Duodenal mucosa (tissue), 2 donors: Measurements from ENCODE around the gene CACNA1S.

Source experiments
- H3K27ac ChIP-seq: one replicate; pipeline ENCODE4 v1.7.0; 2013; ENCODE audit warnings: low read depth, low read length
- H3K27me3 ChIP-seq, 2 donors: one replicate each; pipeline ENCODE4 v1.7.0; 2013; ENCODE audit warnings: low read length in 2 of 2, control low read depth in 1 of 2; ENCODE audit not compliant: insufficient read depth in 2 of 2, control insufficient read depth in 1 of 2
- H3K36me3 ChIP-seq, 2 donors: one replicate each; pipeline ENCODE4 v1.7.0; 2013; ENCODE audit warnings: low read length in 2 of 2, control low read depth in 1 of 2; ENCODE audit not compliant: insufficient read depth in 2 of 2, control insufficient read depth in 1 of 2
- H3K4me1 ChIP-seq, 2 donors: one replicate each; pipeline ENCODE4 v1.7.0; 2013; ENCODE audit warnings: low read length in 2 of 2, control low read depth in 1 of 2; ENCODE audit not compliant: insufficient read depth in 2 of 2, control insufficient read depth in 1 of 2
- H3K4me3 ChIP-seq, 2 donors: one replicate each; pipeline ENCODE4 v1.7.0; 2013; ENCODE audit warnings: low read length in 2 of 2, low read depth in 1 of 2
- H3K9ac ChIP-seq, 2 donors: one replicate each; pipeline ENCODE4 v1.7.0; 2013; ENCODE audit warnings: low read length in 2 of 2, low read depth in 1 of 2
- H3K9me3 ChIP-seq, 2 donors: one replicate each; pipeline ENCODE4 v1.7.0; 2013; ENCODE audit warnings: low read length in 2 of 2, control low read depth in 1 of 2; ENCODE audit not compliant: control insufficient read depth in 1 of 2

CACNA1S gene

GRCh38 chr1:201094832-201095231 is 17.4 kb downstream of the CACNA1S start:
- Histone ChIP-seq H3K4me1 (no peaks in the 10 kb centered on the region), H3K27me3 (peaks cover 0 to 3% of the 10 kb centered on the region in 2 donors), H3K36me3 (no peaks in the 10 kb centered on the region), H3K27ac (no peak overlapping the region), H3K9me3 (no peaks in the 10 kb centered on the region), H3K9ac (no peak overlapping the region), H3K4me3 (no peak overlapping the region)

DNA sequence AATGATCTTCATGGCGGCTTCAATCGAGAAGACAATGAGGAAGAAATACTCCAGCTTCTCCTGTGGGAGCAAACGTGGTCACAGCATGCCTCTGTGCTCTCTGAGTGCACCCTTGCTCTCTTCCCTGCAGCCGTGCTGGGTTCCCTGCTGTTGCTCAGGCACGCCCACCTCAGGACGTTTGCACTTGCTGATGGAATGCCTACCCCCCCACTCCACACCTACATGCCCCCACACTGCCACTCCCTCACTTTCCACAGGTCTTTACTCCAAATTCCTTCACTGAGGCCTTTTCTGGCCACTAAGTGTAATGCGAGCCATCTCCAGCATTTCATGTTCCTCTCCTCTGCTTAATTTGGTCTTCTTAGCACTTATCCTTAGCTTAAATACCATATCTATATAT is 18.3 kb downstream of the CACNA1S start:
- H3K4me1 ChIP-seq, result no peaks in the 10 kb centered on the region
- no peak overlapping the region for H3K9ac ChIP-seq
- H3K27me3 ChIP-seq, result peaks cover 0 to 3% of the 10 kb centered on the region in 2 donors
- no peaks in the 10 kb centered on the region for H3K36me3 ChIP-seq
- no peak overlapping the region for H3K4me3 ChIP-seq
- no peak overlapping the region for H3K27ac ChIP-seq
- no peaks in the 10 kb centered on the region for H3K9me3 ChIP-seq

- H3K9ac ChIP-seq, result no peak overlapping the region
- H3K36me3 ChIP-seq, result no peaks in the 10 kb centered on the region
Observed at GRCh38 chr1:201093561-201093960, 18.7 kb downstream of the CACNA1S start.

DNA sequence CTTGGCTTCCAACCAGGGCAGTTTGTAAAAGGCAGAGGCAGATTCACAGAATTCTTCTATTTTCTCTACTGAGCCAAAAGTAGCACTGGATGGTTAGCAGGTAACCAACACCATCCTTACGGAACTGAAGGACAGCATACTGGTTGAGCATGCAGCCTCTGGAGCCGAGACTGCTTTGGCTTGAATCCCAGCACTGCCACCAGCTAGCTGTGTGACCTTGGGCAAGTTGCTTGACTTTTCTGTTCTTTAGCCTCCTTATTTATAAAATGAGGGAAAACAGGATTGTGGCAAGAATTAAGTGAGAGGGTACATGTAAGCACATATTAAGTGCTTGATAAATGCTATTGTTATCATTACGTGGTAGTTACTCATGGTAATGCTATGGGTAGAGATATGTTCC is 19.5 kb downstream of the CACNA1S start:
- Histone ChIP-seq H3K4me3 (no peak overlapping the region), H3K9ac (no peak overlapping the region), H3K4me1 (no peaks in the 10 kb centered on the region), H3K27me3 (peaks cover 0 to 3% of the 10 kb centered on the region in 2 donors), H3K9me3 (no peaks in the 10 kb centered on the region), H3K27ac (no peak overlapping the region), H3K36me3 (no peaks in the 10 kb centered on the region)

More at GRCh38 chr1:201093561-201093960, 18.7 kb downstream of the CACNA1S start:
- no peaks in the 10 kb centered on the region for H3K4me1 ChIP-seq
- H3K9me3 ChIP-seq, result no peaks in the 10 kb centered on the region
- H3K27ac ChIP-seq, result no peak overlapping the region
- H3K27me3 ChIP-seq, result peaks cover 0 to 3% of the 10 kb centered on the region in 2 donors
- no peak overlapping the region for H3K4me3 ChIP-seq

GRCh38 chr1:201091256-201091655 is 21.0 kb downstream of the CACNA1S start:
- Histone ChIP-seq H3K9ac (no peak overlapping the region), H3K4me1 (no peaks in the 10 kb centered on the region)

GRCh38 chr1:201090541-201090940 is 21.7 kb downstream of the CACNA1S start:
- Histone ChIP-seq H3K27me3 (no peaks in the 10 kb centered on the region), H3K9ac (no peak overlapping the region), H3K9me3 (no peaks in the 10 kb centered on the region), H3K36me3 (no peaks in the 10 kb centered on the region), H3K4me1 (no peaks in the 10 kb centered on the region), H3K27ac (no peak overlapping the region), H3K4me3 (no peak overlapping the region)

More at GRCh38 chr1:201091256-201091655, 21.0 kb downstream of the CACNA1S start:
- Histone ChIP-seq H3K27ac (no peak overlapping the region), H3K4me3 (no peak overlapping the region), H3K36me3 (no peaks in the 10 kb centered on the region), H3K9me3 (no peaks in the 10 kb centered on the region), H3K27me3 (no peaks in the 10 kb centered on the region)

- Histone ChIP-seq H3K27me3 (peaks cover 0 to 4% of the 10 kb centered on the region in 2 donors), H3K27ac (no peak overlapping the region), H3K9me3 (no peaks in the 10 kb centered on the region), H3K9ac (no peak overlapping the region), H3K4me1 (no peaks in the 10 kb centered on the region), H3K4me3 (no peak overlapping the region), H3K36me3 (no peaks in the 10 kb centered on the region)
Observed at GRCh38 chr1:201089596-201089995, 22.6 kb downstream of the CACNA1S start.

DNA sequence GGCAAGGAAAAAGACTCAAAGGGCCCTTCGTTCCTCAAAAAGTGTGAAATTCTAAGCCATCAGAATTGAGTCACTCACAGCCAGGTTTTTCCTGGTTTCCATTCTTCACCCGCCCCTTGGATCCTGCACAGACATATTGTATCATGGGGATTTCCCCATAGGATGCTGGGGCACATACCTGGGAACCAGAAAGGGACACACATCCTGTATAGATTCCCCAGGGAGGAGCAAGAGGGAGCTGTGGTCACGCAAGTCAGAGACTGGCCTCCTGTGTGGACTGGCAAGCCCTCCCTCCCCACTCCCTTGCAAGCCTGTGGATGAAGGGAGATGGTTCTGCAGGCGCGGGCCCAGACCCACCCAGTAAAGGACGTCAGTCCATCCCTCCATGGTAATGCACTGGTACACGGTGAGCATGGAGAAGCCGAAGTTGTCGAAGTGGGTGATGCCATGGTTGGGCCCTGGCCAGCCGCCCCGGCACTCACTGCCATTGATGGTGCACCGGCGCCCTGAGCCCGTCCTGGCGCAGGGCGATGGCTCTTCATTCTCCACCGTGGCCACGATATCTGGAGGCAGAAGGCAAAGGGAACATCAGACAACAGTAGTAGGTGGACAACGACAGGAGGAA is 23.2 kb downstream of the CACNA1S start:
- Histone ChIP-seq H3K36me3 (no peaks in the 10 kb centered on the region), H3K9ac (no peak overlapping the region), H3K27me3 (peaks cover 0 to 4% of the 10 kb centered on the region in 2 donors), H3K9me3 (no peaks in the 10 kb centered on the region), H3K4me1 (no peaks in the 10 kb centered on the region), H3K4me3 (no peak overlapping the region), H3K27ac (no peak overlapping the region)

DNA sequence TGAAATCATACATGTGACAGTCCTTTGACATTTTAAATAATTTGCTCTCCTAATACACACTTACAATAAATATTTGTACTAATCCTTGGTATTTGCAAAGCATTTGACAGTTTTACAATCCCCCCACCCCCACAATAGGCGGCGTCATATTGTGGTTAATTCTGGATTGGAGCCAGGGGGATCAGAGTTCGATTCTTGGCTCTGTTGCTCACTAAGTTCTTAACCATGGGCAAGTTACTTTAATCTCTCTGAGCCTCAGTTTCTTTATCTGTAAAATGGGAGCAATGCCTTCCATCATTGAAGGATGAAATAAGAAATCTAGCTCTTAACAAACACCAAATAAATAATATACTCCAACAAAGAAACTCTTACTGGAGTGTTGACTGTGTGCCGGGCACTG is 23.8 kb downstream of the CACNA1S start:
- Histone ChIP-seq H3K4me3 (no peak overlapping the region), H3K9ac (no peak overlapping the region), H3K27me3 (peaks cover 0 to 4% of the 10 kb centered on the region in 2 donors), H3K9me3 (no peaks in the 10 kb centered on the region), H3K27ac (no peak overlapping the region), H3K4me1 (no peaks in the 10 kb centered on the region), H3K36me3 (no peaks in the 10 kb centered on the region)

GRCh38 chr1:201085902-201086735 is 26.1 kb downstream of the CACNA1S start:
- Histone ChIP-seq H3K27me3 (peaks cover 0 to 4% of the 10 kb centered on the region in 2 donors), H3K4me1 (no peaks in the 10 kb centered on the region), H3K9me3 (no peaks in the 10 kb centered on the region), H3K36me3 (no peaks in the 10 kb centered on the region), H3K27ac (no peak overlapping the region), H3K4me3 (no peak overlapping the region), H3K9ac (no peak overlapping the region)
